ENCODE data around the gene PDCD1LG2.
"Not testable (repeated sequence)": the region's sequence is repeated elsewhere in the genome, so short reads cannot be mapped to it uniquely, and the experiment has no call there.

Gene PDCD1LG2

GRCh38 chr9:5494765-5495164 is 15.6 kb upstream of the PDCD1LG2 start:
- not testable (repeated sequence) for H3K4me3 ChIP-seq (ENCODE audit: low read length); H3K9me3 ChIP-seq (ENCODE audit: control insufficient read depth, insufficient read depth, low read length); H3K4me1 ChIP-seq (ENCODE audit: control insufficient read depth, insufficient read depth, low read length); H3K36me3 ChIP-seq (ENCODE audit: control insufficient read depth, insufficient read depth, low read length); H3K27me3 ChIP-seq (ENCODE audit: control insufficient read depth, insufficient read depth, low read length); H3K27ac ChIP-seq (ENCODE audit: low read length); DNase-seq (ENCODE audit: low read depth, low spot score)
- WGBS (ENCODE audit: insufficient coverage, insufficient read length), result no CpG with 5 or more reads among the region's 3 CpGs

- no peak for DNase-seq (ENCODE audit: low read depth, low spot score)
- Histone ChIP-seq H3K36me3 (ENCODE audit: control insufficient read depth, insufficient read depth, low read length) (no peaks in the 10 kb centered on the region), H3K9me3 (ENCODE audit: control insufficient read depth, insufficient read depth, low read length) (no peaks in the 10 kb centered on the region), H3K27me3 (ENCODE audit: control insufficient read depth, insufficient read depth, low read length) (no peaks in the 10 kb centered on the region), H3K4me1 (ENCODE audit: control insufficient read depth, insufficient read depth, low read length) (no peaks in the 10 kb centered on the region), H3K27ac (ENCODE audit: low read length) (no peak overlapping the region), H3K4me3 (ENCODE audit: low read length) (no peak overlapping the region)
- WGBS (ENCODE audit: insufficient coverage, insufficient read length), result no CpG with 5 or more reads among the region's 1 CpG
Measured at GRCh38 chr9:5499157-5499556, 11.2 kb upstream of the PDCD1LG2 start.

DNA sequence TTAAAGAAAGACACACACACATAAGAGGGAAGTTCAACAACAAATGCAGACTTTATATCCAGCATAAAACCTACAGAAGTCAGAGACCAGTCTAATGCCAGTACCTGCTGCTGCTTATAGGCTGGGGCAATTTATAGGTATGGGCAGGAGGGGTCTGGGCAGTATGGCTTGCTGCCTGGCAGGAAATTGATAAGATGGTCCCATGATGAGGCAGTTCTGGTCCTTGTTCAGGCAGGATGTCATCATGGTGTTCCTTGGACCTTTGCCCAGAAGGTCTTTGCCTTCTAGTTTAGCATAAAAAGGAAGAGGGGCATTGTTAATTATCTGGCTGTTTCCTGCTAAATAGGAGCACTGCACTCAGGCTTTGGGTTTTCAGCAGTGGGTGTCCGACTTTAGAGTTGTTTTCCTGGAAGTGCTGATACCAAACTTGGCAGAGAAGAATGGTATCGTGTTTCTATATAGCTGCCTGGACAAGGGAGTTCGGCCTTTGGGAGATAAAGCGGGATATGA is 10.4 kb upstream of the PDCD1LG2 start:
- no peak overlapping the region for H3K4me3 ChIP-seq (ENCODE audit: low read length)
- WGBS (ENCODE audit: insufficient coverage, insufficient read length), result no CpG with 5 or more reads among the region's 4 CpGs
- DNase-seq (ENCODE audit: low read depth, low spot score), result no peak

GRCh38 chr9:5500441-5501235 is 9.7 kb upstream of the PDCD1LG2 start:
- Histone ChIP-seq H3K4me3 (ENCODE audit: low read length) (no peak overlapping the region), H3K9me3 (ENCODE audit: control insufficient read depth, insufficient read depth, low read length) (no peaks in the 10 kb centered on the region), H3K27ac (ENCODE audit: low read length) (no peak overlapping the region), H3K36me3 (ENCODE audit: control insufficient read depth, insufficient read depth, low read length) (no peaks in the 10 kb centered on the region), H3K27me3 (ENCODE audit: control insufficient read depth, insufficient read depth, low read length) (no peaks in the 10 kb centered on the region), H3K4me1 (ENCODE audit: control insufficient read depth, insufficient read depth, low read length) (no peaks in the 10 kb centered on the region)
- WGBS (ENCODE audit: insufficient coverage, insufficient read length), result no CpG with 5 or more reads among the region's 18 CpGs
- no peak for DNase-seq (ENCODE audit: low read depth, low spot score)

More for the DNA sequence above, 10.4 kb upstream of the PDCD1LG2 start:
- H3K9me3 ChIP-seq (ENCODE audit: control insufficient read depth, insufficient read depth, low read length), result no peaks in the 10 kb centered on the region
- no peaks in the 10 kb centered on the region for H3K27me3 ChIP-seq (ENCODE audit: control insufficient read depth, insufficient read depth, low read length)
- H3K36me3 ChIP-seq (ENCODE audit: control insufficient read depth, insufficient read depth, low read length), result no peaks in the 10 kb centered on the region
- H3K4me1 ChIP-seq (ENCODE audit: control insufficient read depth, insufficient read depth, low read length), result no peaks in the 10 kb centered on the region
- no peak overlapping the region for H3K27ac ChIP-seq (ENCODE audit: low read length)

DNA sequence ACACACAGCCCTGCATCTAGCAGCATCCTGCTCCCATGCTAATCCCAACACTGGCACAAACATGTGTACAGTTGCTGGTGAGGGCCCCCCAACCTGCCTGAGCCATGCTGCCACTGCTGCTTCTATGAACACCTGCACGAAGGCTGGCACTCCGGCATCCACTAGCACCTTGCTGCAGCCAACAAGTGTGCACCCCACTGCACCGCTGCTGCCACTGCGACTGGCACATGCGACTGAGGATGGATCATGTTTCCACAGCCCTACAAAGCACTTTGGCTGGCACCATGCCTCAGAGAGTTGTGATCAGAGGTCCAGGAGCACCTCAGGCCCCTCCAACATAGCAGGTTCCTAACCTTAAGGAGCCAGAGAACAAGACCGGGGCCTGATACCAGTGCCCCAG is 7.8 kb upstream of the PDCD1LG2 start:
- no CpG with 5 or more reads among the region's 6 CpGs for WGBS (ENCODE audit: insufficient coverage, insufficient read length)
- Histone ChIP-seq H3K27me3 (ENCODE audit: control insufficient read depth, insufficient read depth, low read length) (no peaks in the 10 kb centered on the region), H3K4me1 (ENCODE audit: control insufficient read depth, insufficient read depth, low read length) (no peaks in the 10 kb centered on the region), H3K4me3 (ENCODE audit: low read length) (no peak overlapping the region), H3K9me3 (ENCODE audit: control insufficient read depth, insufficient read depth, low read length) (no peaks in the 10 kb centered on the region), H3K36me3 (ENCODE audit: control insufficient read depth, insufficient read depth, low read length) (no peaks in the 10 kb centered on the region), H3K27ac (ENCODE audit: low read length) (no peak overlapping the region)
- no peak for DNase-seq (ENCODE audit: low read depth, low spot score)

DNA sequence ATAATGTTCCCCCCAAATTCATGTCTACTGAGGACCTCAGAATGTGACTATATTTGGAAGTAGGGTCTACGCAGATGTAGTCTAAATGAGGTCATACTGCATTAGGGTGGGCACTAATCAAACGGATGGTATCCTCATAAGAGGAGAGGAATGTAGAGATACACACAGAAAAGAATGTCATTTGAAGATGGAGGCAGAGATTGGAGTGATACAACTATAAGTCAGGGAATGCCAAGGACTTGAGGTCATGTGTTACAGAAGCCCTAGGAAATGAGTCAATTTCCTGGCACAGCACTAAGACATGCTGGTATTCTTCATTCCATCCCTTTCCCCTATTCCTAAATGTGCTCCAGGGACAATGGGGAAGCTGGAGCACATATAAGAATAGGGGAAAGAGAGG is 758 bp upstream of the PDCD1LG2 start:
- WGBS (ENCODE audit: insufficient coverage, insufficient read length), result no CpG with 5 or more reads among the region's 2 CpGs
- Histone ChIP-seq H3K27ac (ENCODE audit: low read length) (no peak overlapping the region), H3K27me3 (ENCODE audit: control insufficient read depth, insufficient read depth, low read length) (no peaks in the 10 kb centered on the region), H3K36me3 (ENCODE audit: control insufficient read depth, insufficient read depth, low read length) (no peaks in the 10 kb centered on the region), H3K9me3 (ENCODE audit: control insufficient read depth, insufficient read depth, low read length) (no peaks in the 10 kb centered on the region), H3K4me3 (ENCODE audit: low read length) (no peak overlapping the region), H3K4me1 (ENCODE audit: control insufficient read depth, insufficient read depth, low read length) (no peaks in the 10 kb centered on the region)
- no peak for DNase-seq (ENCODE audit: low read depth, low spot score)

DNA sequence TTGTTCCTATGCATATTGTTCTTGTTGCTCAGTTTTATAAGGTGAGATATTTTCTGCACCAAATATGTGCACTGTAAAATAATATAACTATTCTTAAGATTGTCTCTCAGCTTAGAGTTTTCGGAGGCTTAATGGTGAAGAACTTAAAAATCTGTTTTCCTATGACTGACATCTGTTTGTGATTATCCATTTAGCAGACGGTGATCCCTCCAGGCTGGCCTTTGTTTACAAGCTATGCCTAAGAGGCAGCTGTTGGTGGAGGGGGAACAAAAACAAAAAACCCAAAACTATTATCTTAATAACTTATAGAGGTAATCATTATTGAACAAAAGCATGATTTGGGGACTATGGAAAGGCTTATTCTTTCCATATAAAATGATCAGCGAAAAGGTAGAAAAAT is 658 bp downstream of the PDCD1LG2 start:
- Histone ChIP-seq H3K36me3 (ENCODE audit: control insufficient read depth, insufficient read depth, low read length) (no peaks in the 10 kb centered on the region), H3K4me1 (ENCODE audit: control insufficient read depth, insufficient read depth, low read length) (no peaks in the 10 kb centered on the region), H3K9me3 (ENCODE audit: control insufficient read depth, insufficient read depth, low read length) (no peaks in the 10 kb centered on the region), H3K27ac (ENCODE audit: low read length) (no peak overlapping the region), H3K27me3 (ENCODE audit: control insufficient read depth, insufficient read depth, low read length) (no peaks in the 10 kb centered on the region), H3K4me3 (ENCODE audit: low read length) (no peak overlapping the region)
- no peak for DNase-seq (ENCODE audit: low read depth, low spot score)
- WGBS (ENCODE audit: insufficient coverage, insufficient read length), result no CpG with 5 or more reads among the region's 3 CpGs

DNA sequence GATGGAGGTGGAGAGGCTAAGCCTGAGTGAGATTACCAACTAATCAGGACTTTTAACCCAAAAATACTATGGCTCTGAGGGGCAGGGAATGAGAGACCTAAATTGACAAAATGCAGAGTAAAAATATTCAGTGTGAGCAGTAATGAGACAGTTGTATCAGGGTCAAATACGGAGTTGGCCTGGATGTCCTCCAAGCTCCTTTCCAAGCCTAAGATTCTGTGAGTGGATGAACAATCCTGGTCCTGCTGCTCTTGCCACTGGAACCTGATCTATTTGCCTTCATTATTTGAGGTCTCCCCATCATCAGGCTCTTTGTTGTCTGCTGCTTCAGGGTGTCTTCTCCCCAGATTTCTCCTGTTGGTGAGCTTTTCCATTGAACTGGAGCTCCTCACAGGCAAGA is 1.1 kb downstream of the PDCD1LG2 start:
- no peak for DNase-seq (ENCODE audit: low read depth, low spot score)
- no peak overlapping the region for H3K4me3 ChIP-seq (ENCODE audit: low read length)
- no peak overlapping the region for H3K27ac ChIP-seq (ENCODE audit: low read length)
- no peaks in the 10 kb centered on the region for H3K36me3 ChIP-seq (ENCODE audit: control insufficient read depth, insufficient read depth, low read length)
- no peaks in the 10 kb centered on the region for H3K27me3 ChIP-seq (ENCODE audit: control insufficient read depth, insufficient read depth, low read length)
- WGBS (ENCODE audit: insufficient coverage, insufficient read length), result no CpG with 5 or more reads among the region's 1 CpG
- H3K4me1 ChIP-seq (ENCODE audit: control insufficient read depth, insufficient read depth, low read length), result no peaks in the 10 kb centered on the region
- H3K9me3 ChIP-seq (ENCODE audit: control insufficient read depth, insufficient read depth, low read length), result no peaks in the 10 kb centered on the region

DNA sequence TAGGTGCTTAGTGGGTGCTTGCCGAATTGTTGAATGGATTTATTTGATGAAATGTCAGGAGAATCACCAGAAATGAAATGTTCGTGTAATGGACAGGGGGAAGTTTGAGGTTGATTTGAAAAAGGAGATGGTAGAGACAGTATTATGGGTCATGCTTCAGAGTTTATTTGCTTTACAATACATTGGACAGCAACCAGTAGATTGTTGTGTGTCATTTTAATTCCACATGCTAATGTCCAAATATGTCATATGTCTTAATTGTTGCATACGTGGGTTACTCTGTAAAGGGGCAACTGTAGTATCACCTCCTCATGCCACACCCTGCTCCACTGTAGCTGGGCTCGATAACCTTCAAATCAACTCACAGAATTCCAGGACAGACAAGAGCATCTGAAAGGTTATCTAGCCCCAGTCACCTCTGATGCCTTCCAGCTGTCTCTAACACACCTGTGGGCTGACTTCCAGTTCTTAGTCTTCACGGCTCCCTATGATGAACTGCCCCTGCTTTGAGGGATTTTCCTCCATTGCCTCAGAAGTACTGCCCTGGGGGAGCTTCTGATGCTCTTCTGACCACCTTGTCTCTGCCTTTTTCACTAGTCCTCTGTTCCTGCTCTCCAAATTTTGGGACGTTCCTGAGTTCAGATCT is 1.7 kb downstream of the PDCD1LG2 start:
- Histone ChIP-seq H3K27me3 (ENCODE audit: control insufficient read depth, insufficient read depth, low read length) (no peaks in the 10 kb centered on the region), H3K36me3 (ENCODE audit: control insufficient read depth, insufficient read depth, low read length) (no peaks in the 10 kb centered on the region), H3K27ac (ENCODE audit: low read length) (no peak overlapping the region), H3K9me3 (ENCODE audit: control insufficient read depth, insufficient read depth, low read length) (no peaks in the 10 kb centered on the region), H3K4me3 (ENCODE audit: low read length) (no peak overlapping the region), H3K4me1 (ENCODE audit: control insufficient read depth, insufficient read depth, low read length) (no peaks in the 10 kb centered on the region)
- WGBS (ENCODE audit: insufficient coverage, insufficient read length), result 100% methylated on average over 1 of the region's 6 CpGs
- DNase-seq (ENCODE audit: low read depth, low spot score), result no peak

- H3K27ac ChIP-seq (ENCODE audit: low read length), result no peak overlapping the region
- no peaks in the 10 kb centered on the region for H3K27me3 ChIP-seq (ENCODE audit: control insufficient read depth, insufficient read depth, low read length)
- no peak for DNase-seq (ENCODE audit: low read depth, low spot score)
- H3K4me1 ChIP-seq (ENCODE audit: control insufficient read depth, insufficient read depth, low read length), result no peaks in the 10 kb centered on the region
- no peaks in the 10 kb centered on the region for H3K9me3 ChIP-seq (ENCODE audit: control insufficient read depth, insufficient read depth, low read length)
- H3K4me3 ChIP-seq (ENCODE audit: low read length), result no peak overlapping the region
- H3K36me3 ChIP-seq (ENCODE audit: control insufficient read depth, insufficient read depth, low read length), result no peaks in the 10 kb centered on the region
- WGBS (ENCODE audit: insufficient coverage, insufficient read length), result no CpG with 5 or more reads among the region's 2 CpGs
Measured at GRCh38 chr9:5512658-5513452, 2.5 kb downstream of the PDCD1LG2 start.

All from iPS DF 6.9 (cell line).